Activated T-cell treated with anti-CD3 and anti-CD28 coated beads, Interleukin-2, amount 50 U/mL, for 48 hours (primary cell): ENCODE data around the gene ENOX1.

Experiments
- DNase-seq, 2 experiments: peaks; one replicate each; pipeline ENCODE4 v3.0.0-alpha.2; 2020

The ENOX1 gene

DNA sequence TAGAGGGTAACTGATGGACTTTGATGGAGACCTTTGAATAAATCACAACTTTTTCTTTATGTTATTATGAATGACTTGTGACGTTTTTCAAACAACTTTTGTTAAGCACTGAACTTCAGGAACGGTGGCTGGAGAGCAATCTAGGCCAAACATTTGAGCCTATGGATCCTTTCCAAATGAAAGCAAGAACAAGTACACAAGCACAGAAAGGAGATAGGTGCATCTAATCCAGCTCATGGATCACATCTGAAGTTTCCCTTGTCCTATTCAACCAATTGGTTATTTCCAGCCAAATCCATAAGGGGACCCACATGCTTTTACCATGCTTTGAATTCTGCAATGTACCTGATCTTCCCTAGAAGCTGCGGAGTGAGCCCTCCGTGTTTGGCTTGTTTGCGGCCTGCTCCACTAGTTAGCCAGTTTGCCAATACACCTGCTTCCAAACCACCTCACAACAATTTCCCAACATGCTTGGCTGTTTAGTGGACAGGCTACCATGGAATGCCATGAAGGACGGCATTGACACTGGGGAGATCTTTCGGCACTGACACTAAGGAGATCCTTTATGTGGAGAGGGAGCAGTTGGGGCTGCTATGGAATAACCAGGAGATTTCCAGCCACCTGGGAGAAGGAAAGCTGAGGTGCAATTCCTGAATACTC lies 447.5 kb downstream of the ENOX1 start:
- no peak for DNase-seq

DNA sequence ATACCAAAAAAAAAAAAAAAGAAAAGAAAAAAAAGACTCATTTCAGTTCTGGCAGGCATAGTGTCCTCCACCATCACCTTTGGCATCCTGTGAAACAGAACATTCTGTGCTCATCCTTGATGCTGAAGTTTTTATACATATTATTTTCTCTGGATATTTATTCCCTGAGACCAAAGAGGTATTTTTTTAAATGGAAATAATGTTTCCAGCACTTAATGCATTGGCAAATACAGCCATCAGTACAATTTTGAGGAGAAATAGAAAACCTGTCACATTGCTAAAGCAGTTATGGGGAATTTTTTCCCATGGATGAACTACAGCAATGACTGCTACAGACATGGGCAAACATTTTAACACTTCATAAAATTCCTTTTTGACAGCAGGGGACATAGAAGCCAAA lies 451.0 kb downstream of the ENOX1 start:
- no peak for DNase-seq

DNA sequence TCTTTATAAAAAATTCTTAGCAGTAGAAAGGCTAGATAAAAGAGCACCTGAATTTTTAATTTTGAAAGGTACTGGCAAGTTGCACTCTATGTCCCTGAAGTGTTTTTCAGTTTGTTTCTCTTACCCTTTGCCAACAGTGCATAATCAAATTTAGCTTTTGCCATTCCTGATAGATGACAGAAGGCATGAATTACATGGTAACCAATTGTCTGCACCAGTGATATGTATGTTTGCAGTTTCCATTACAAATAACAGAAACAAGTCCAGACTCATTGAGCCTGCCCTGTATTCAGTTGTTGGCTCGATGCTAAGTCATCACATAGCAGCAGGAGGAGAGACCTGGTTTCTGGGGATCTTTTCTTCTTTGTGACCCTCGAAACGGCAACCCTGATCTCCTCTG lies 453.6 kb downstream of the ENOX1 start:
- no peak for DNase-seq

DNA sequence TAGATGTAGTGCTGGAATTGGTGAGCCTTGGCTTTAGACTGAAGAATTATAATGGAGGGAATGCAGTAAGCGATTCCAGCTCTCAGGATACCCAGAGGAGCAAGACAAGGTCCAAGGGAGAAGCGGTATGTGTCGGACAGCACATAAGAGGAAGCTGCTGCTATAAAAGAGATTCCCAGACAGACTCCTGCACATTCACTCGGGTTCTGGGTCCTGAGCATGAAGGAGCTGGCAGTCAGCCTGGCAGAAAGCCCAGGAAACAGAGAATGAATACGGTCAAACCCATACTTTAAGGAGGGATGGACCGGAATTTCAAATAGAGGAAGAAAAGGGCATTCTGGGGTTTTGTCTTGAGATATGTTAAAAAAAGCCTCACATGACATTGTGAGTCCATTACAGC lies 455.1 kb downstream of the ENOX1 start:
- no peak for DNase-seq

DNA sequence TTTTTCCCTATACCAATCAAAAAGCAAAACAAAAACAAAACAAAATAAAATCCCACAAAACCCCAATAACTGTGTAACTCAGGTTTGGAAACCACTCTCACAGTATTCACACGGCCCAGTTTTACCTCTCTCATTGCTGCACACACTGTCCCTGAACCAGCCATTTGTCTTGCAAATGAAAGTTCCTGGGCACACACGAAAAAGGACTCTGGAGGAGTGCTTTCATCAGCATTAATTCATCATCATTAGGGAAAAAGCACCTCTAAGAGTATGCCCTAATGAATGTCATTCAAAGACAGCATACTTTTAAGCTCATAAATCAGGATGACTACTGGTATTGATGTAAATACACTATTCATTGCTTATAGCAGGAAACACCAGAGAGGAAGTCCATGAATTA lies 457.1 kb downstream of the ENOX1 start:
- DNase-seq: no peak

DNA sequence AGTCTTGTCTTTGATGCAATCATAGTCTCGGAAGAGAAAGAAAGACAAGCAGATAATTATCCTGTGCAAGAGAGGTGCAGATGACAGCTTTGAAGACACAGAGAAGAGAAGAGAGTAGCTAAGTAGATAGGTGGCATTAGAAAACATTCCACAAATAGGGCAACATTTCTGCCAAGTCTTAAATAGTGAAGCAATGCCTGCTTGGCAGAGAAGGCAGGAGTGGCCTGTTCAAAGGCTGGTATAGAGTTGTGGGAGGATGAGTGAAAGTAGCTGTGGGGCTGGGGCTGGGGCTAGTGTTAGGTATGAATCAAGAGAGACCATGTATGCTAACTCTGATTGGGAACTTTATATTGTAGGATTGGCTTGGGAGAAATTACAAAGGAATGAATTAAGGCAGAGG lies 457.9 kb downstream of the ENOX1 start:
- DNase-seq: no peak

DNA sequence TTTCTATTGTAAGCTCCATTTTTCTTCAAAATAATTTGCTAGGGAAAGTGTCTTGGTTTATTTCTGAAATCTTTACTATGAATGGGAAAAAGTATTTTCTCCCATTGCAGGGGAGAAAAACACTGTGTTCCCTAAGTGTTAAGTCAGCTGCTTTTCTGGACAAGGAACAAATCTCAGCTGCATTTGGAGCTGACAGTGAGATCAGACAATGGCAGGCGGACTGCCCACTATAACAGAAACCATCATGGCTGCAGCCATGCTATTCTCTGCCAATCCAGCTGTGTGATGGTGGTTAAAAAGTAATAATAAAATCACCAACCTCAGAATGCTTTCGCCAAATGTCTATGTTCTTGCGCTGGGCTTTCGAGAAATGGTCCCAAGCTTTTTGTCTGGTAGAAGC lies 460.7 kb downstream of the ENOX1 start:
- no peak for DNase-seq

DNA sequence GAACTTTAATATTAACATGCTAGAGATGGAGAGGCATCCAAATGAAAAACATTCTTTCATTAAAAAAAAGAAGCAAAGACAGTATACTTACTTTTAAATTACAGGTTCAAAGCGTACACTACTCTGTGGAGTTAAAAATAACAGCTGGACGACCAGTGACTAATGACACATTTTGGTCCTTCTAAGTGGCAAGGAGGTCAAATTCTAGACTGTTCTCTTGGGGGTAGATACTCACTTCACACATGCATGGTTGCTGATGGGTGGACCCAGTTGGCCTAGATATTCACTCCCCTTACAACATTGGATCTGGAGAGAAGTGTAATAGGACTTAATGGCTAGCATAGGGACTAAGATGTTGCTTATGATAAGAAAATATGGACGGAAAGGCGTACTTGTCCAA lies 461.1 kb downstream of the ENOX1 start:
- DNase-seq: no peak

DNA sequence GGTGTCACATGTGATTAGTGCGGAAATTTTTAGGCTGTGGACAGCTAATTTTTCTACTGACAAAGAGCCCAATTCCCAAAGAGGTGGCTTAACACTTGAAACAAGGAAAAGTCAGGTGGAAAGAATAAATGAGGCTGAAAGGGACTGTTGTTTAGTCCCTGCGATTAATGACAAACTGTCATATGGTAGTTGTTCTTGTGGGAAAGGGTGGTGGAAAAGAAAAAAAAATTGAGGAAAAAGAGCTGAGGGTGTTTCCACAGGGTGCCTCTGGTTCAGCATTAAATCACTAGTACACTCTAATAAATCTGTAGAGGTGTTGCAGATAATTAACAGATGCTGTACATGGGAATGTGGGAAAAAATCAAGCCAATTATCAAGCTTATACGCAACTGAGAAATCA lies 462.6 kb downstream of the ENOX1 start:
- DNase-seq: no peak

DNA sequence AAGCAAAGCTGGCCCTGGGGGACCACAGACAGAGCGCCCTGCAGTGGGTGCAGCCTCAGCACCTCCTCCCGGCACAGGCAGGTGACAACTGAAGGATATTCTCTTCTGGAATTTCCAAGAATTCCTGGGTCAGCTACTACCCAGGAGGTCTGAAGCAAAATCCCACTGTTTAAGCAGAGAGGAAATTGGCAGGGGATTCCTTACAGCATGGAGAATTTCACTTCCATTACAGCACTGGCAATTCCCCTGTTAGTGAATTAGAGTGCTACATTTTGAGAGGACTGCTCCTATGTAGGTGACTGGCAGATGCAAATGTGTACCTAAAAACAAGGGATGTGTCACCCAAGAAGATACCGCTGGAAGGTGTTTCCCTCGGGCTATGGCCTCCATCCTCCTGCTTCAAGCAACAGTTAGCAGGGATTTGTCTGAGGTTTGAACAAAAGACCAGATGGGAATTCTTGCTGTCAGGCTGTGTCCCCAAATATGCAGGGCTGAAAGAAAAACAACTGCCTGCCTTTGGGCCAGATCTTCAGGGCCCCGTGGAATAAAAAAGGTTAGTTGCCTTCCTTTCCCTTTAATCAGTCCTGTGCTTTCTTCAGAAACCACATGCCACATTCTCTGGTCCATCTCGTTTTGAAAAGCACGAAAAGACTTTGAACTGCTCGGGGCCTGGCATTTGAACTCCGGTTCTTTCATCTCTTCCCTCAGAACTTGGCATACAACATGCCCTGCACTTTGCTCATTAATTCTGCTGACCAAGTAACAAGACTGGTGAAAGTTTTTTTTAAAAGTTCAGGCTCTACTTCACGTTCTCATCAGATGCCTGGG lies 466.9 kb downstream of the ENOX1 start:
- no peak for DNase-seq

DNA sequence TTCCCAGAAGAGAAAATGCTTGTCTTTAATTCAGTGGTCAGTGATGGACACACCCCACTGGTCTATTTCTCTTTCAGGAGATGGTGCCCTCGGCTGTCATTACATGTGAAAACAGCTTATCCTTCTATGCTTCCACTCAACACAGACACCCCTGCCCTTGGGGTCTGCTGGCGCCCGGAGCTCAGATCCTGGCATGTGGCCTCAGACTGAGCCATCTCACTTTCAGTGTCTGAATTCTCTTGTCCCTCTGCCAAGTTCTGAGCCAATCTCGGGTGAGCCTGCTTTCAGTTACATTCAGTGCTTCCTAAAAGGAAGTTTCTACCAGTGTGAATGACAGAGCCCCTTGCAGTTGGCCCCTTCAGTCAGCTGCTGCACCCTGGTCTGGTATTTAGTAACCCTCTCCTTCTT lies 469.8 kb downstream of the ENOX1 start:
- DNase-seq: no peak

DNA sequence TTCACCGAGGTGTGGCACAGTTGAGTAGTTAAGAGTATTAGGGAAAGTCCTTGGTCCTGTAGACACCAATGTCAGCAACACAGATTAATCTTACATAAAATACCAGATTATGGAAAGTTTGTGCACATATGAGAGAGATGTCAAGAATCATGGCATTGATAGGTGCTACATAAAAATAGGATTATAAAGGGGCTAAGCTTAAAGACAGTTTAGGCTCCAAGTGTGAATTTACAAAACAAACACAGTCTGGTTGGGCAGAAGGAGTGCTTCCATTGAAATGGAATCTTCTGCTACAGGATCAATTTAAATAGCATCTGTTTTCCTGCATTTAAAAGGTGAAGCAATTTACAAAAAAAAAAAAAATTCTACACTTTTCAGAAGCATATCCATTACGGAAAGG lies 470.5 kb downstream of the ENOX1 start:
- DNase-seq: no peak

DNA sequence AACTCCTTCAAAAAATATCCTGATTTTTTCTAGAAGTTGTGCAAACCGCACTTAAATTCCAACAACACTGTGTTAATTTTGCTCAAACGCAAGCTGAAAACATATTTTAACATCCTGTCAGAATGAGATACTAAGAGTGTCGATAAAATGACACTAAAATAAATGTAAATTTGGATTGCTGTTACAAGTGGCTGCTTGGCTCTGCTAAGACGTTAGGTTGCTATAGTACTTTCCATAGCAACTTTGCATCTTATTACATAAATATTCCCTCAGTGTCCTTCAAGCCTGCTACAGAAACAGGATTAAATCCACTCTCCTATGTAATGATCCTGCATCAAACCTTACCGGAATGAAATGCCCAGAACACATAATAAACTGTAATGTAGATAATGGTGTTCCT lies 471.2 kb downstream of the ENOX1 start:
- no peak for DNase-seq

DNA sequence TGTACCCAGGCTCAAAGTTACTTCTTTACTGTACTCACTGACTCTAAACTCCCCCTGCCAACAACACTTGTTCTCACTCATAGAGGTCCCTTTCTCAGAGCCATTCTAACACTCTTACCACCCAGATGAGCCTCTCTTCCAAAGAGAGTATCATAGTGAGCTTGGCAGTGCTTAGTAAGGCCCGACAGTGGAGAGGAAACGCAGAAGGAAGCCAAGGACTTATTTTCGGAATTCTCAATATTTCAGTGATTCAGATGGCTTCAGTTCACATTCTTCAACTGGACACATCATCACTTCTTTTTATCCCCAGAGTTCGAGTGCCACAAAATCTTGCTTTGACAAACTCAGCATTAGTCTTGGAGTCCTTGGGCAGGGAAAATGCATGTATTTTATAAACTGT lies 477.5 kb downstream of the ENOX1 start:
- DNase-seq: no peak

DNA sequence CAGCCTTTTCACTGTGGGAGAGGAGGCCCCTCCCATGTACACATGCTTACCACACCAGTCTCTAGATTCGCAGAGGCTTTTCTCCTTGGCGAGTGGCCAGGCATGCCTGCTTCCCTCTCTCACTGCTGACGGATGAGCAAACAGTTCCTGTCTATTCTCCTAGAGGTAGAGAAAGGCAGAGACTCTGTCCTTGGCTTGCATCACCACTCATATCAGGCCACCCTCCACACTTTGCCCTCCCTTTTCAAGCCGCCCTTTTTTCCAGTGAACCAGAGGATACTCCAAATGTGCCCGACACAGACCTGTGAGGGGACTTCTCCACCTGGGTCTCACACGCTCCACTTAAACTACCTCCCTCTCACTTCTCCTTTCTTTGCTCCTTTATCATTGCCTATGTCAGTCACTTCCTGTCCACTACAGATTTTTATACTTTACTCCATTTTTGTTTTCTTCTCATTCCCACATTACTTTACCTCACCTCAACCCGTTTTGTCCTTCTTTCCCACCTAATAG lies 478.8 kb downstream of the ENOX1 start:
- no peak for DNase-seq

DNA sequence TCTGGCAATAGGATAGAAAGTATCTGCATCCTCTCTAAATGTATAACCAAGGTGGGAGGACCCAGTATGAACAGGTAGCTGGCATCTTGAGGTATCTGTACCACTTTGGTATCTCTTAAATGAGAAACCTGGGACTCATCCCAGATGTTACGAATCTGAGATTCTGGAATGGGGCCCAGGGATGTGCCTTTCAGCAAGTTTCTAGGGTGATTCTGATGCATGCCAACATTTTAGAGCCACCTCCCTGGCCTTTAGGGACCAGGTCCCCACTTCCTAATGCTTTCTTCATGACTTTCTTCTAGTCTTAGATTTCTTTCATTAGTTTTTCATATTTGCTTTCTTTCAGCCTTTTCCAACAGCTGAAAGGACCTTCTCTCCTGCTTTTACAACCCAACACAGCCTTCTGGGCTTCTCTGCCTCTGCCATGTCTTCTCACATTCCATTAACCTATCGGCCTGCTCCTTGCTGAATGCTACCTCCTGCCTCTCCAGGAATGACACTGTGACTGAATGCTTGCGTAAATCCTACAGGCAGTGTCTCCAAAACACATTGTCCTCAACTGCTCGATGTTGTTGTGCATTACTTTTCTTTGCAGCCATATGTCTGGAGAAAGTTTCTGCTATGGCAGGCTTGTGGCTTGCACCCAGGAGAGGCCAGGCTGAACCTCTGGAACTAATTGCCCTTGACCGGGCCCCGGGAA lies 479.4 kb downstream of the ENOX1 start:
- no peak for DNase-seq

DNA sequence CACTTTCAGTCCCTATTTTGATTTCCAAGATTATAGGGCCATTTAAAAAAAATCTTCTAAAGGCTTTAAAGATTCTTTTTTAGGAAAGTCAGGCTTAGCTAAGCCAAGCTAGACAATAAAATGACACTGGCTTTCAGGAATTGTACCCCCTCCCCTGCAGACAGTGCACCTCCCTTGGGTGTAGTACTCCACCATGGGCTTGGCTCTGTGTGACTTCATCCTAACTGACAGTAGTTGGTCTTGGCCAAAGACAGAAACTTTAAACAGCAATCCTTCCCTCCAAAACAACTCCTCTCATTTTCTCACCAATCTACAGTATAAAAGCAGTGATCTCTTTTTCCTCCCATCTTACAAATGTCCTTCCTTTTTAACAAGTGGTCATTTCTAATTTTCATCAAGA lies 480.4 kb downstream of the ENOX1 start:
- DNase-seq: no peak

DNA sequence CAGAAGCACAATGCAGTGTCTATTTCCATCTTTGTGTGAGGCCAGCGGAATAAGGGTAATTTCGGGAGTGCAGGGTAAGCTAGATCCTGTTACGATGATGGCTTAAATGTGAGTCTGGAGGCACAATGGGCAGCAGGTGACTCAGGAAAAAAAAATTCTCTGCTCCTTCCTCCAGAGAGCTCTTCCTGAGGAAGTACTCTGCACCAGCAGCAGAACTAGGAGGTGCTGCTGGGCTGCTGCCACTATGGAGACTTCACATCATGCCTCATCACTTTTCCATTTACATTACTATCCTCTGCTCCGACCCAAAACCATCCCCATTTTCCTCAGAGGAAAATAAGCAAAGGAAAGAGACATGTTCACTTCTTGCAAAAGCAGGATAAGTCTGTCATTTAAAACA lies 481.4 kb downstream of the ENOX1 start:
- no peak for DNase-seq

DNA sequence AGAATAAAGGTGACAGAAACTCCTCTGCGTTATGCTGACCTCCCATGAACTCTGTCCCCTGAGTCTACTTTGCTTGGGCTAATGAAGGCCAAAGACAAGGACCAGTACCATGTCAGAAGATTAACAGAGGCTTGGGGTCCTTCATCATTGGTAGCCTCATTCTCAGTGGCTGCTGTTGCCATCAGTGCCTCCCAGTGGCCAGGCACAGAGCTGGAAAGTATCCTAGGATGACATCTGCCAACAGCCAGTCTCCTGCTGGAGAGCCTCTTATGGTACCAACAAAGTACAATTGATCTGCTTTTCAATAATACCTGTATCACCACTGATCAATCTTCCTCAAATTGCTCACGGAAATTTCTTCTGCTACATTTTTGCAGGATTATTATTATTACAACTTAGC lies 481.8 kb downstream of the ENOX1 start:
- DNase-seq: no peak

DNA sequence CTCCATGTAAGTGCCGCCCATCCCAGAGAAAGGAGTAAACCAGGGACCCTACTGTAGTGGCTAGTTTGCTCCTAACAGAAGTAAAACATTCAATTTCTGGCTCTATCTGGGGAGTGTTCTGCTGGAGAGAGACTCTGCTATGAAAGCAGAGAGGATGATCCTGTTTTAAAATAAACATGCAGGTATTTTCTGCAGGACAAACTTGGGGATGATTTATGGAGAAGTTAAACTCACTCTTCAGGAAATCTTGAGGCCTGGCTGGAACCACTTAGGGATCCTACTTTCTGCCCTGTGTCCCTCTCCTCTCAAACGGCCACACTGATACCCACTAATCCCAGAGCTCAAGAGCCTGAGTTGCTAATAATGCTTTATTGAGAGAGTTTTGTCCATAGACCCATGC lies 482.3 kb downstream of the ENOX1 start:
- no peak for DNase-seq

DNA sequence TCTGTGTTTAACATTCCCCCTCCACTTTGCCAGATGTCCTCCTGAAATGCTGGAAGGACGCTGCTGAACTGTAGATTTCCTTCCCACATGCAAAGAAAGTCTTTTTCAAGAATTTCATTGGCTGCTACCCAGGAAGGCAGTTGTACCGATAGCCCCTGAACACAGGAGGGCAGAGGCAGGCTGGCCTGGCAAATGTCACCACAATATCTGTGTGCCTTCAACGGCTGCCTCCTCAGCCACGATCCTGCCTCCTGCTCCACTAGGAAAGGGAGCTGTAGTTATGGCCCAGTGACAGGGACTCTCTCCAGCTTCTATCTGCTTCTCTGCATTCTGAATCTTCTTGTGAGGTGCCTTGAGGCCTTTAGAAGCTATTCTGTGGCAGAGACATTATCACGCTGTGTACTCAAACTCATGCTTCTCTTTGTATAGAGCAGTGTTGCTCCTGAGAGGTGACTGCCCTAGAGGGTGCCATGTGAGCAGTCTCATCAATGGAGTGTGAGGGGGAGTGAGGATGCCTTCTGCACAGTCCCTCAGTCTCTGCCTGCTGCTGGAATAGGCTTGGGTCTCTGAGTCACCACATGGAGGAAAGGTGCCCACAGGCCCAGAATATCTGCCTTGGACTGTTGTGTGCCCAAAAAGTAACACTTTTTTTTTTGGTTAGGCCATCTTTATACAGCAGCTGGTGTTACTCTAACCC lies 483.6 kb downstream of the ENOX1 start:
- DNase-seq: no peak

DNA sequence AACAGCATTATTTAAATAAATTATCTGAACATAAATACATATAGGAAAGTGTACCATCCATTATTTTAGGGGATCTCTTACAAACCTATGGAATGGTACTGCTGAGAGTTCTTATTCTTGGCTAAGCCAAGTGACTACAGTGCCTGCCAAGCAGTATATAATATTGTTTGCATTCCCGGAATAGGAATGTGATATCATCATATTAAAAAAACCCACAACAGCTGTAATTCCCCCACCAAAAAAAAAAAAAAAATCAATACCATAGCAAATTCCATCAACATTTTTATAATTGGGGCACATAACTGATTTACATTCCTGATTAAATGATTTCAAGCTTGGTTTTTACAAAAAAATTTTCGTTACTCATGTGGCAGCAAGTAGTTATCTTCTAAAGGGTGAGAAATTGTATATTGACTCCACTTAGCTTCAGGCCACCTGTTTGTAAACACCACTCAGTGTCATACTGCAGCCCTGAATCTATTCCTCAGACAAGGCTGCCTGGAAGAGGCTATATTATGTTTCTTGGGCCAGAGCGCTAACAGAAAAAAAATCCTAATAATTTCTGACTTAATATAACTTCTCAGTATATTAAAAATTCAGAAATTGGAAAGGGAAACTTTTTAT lies 485.3 kb downstream of the ENOX1 start:
- DNase-seq: no peak

DNA sequence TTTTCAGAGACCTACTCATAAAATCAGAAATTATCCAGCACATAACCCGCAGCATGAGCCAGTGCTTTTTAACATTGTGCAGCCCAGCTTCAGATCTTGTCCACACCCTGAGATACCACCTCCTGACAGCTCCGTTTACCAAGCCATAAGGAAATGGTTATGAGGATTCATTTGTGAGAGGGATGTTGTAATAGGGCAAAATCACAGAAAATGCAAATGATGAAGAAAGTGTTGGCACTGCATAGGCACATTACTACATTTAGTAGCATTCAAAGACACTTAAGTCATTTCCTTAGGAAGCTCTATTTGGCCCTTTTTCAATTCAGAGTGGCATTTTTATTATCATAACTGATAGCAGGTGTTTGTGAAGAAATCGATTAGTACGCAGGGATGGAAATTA lies 485.9 kb downstream of the ENOX1 start:
- no peak for DNase-seq
